ENCODE data around the gene DCUN1D1.

DCUN1D1 gene

GRCh38 chr3:182936239-182936917, 44.0 kb downstream of the DCUN1D1 start:
- no peak for DNase-seq (ENCODE audit: low read depth in 2 of 2)

- no peak for DNase-seq (ENCODE audit: low read depth in 2 of 2)
These were observed 44.5 kb downstream of the DCUN1D1 start for GRCh38 chr3:182935803-182936202.

DNA sequence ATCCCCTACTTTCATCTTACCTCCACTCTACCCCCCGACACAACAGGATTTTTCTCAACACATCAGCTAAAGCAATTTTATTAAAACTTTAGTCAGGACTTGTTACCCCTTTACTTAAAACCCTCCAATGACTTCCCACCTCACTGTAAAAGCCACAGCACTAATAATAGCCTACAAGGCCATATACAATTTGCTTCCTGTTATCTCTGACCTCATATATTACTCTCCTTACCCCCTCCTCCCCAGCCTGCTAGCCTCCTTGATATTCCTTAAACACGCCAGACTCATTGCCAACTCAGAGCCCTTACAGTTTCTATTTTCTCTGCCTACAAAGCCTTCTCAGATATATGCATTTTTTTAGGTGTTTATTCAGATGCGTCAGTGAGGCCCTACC, 54.4 kb downstream of the DCUN1D1 start:
- no peak for DNase-seq (ENCODE audit: low read depth in 2 of 2)

GRCh38 chr3:182925330-182925943, 54.9 kb downstream of the DCUN1D1 start:
- peak; percentile 23 to 38 for DNase-seq (ENCODE audit: low read depth in 2 of 2)

DNA sequence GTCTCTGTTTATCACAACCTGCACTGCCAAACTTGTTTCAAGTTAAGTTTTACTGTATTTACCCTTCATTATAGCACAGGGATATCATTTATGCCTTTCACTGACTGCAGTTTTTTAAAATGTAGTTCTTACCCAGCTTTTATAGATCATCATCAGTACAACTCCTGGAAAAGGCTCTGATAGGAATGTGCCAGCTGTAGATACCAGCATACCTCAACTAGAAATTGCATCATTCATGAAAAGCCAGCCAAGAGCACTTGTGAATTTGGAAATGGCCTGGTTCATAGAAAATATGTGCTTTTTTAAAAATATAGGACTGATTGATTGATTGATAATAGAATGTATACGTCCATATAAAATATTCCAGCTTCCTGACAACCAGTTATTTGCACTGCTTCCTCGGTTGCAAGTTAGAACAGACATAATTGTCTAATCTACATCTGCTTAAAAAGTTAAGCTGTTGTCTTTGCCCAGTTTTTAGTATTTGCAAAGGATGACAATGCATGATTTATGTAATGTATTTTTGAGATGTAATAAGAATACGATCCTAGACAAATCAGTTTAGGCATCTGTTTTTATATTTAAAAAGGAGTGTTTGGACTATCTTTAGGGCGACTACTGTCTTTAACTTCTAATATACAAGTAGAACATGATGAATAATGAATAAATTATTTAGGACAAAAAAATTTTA, 58.5 kb downstream of the DCUN1D1 start:
- DNase-seq (ENCODE audit: low read depth in 2 of 2), result peak in 1 of 2 experiments; percentile 11

DNA sequence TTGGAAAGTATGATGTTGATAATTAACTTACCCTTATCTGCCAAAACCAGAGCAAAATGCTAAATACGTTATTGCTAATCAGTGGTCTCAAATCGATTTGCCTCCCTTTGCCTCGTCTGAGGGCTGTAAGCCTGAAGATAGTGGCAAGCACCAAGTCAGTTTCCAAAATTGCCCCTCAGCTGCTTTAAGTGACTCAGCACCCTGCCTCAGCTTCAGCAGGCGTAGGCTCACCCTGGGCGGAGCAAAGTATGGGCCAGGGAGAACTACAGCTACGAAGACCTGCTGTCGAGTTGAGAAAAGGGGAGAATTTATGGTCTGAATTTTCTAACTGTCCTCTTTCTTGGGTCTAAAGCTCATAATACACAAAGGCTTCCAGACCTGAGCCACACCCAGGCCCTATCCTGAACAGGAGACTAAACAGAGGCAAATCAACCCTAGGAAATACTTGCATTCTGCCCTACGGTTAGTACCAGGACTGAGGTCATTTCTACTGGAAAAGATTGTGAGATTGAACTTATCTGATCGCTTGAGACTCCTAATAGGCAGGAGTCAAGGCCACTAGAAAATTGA, 59.7 kb downstream of the DCUN1D1 start:
- DNase-seq (ENCODE audit: low read depth in 2 of 2), result no peak

GRCh38 chr3:182919866-182920357, 60.4 kb downstream of the DCUN1D1 start:
- no peak for DNase-seq (ENCODE audit: low read depth in 2 of 2)

GRCh38 chr3:182917134-182917533, 63.2 kb downstream of the DCUN1D1 start:
- DNase-seq (ENCODE audit: low read depth in 2 of 2), result no peak

- no peak for DNase-seq (ENCODE audit: low read depth in 2 of 2)
These were observed 66.0 kb downstream of the DCUN1D1 start for GRCh38 chr3:182914341-182914740.

DNA sequence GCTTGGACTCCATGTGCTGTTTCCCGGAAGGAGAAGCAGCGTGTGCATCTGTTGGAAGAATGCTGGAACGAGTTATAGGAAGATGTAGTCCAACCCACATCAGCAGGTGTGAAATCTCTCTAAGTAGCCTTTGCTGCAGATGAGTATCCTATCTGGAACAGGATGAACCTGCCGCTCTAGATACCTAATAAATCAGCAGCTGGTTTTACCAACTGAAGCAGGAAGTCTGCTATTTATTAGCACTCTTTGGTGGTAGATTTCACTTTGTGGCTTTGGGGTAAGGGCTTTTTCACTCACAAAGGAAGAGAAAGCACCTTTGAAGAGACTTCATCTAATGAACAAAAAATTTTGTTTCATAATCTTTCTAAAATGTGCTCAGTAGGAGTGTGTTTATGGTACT, 66.4 kb downstream of the DCUN1D1 start:
- no peak for DNase-seq (ENCODE audit: low read depth in 2 of 2)

DNA sequence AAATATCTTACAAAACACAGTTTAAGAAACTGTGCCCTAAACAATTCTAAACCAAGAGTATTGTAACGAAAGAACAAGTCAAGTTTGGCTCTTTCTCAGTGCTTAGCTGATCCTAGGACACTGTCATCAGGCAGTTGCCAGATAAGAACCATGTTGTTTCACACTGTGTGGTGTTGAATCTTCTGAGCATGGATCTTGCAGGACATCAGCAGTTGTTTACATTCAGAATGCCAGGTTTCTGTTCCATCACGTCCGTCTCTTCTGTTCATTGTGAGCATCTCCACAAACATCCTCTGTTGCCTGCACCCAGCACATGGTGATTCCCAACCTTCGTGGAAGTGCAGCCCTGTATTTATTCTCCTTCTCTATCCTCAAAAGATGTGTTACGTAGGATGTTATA, 67.9 kb downstream of the DCUN1D1 start:
- DNase-seq (ENCODE audit: low read depth in 2 of 2), result no peak

- no peak for DNase-seq (ENCODE audit: low read depth in 2 of 2)
These were observed 68.6 kb downstream of the DCUN1D1 start for GRCh38 chr3:182911782-182912111.

DNA sequence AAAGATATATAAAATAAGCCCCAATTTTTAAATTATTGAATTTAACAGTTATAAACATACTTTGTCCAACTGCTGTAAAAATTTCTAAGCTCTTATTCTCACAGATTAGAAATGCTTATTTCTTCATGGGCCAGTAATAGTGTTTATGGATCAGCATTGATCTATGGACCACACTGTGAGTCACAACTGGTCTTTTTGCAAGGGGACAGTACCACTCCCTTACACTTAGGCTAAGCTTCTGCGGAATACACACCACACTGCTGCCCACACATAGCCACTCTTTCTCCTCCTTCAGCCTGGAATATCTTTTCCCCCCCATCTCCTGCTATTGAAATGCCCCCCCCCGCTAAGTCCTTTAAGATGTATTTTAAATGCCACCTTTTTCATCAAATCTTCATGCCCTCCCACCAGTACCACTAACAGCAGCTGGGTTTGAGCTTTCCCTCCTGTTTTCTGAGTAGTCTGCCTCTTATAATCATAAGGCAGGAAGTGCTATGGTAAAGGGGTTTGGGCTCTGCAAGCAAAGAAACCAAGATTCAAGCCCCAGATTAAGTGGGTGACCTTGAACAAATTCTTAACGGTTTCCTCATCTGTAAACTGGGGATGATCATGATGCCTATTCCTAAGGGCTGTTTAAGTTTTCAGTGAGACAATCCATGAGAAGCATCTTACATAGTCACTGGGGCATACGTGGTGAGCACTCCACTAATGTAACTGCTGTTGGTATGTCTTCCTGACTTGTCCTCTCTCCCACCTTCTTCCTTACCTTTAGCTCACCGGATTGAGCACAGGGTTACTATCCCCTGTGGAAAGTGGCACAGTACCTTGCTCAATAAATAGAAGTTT, 69.2 kb downstream of the DCUN1D1 start:
- no peak for DNase-seq (ENCODE audit: low read depth in 2 of 2)

DNA sequence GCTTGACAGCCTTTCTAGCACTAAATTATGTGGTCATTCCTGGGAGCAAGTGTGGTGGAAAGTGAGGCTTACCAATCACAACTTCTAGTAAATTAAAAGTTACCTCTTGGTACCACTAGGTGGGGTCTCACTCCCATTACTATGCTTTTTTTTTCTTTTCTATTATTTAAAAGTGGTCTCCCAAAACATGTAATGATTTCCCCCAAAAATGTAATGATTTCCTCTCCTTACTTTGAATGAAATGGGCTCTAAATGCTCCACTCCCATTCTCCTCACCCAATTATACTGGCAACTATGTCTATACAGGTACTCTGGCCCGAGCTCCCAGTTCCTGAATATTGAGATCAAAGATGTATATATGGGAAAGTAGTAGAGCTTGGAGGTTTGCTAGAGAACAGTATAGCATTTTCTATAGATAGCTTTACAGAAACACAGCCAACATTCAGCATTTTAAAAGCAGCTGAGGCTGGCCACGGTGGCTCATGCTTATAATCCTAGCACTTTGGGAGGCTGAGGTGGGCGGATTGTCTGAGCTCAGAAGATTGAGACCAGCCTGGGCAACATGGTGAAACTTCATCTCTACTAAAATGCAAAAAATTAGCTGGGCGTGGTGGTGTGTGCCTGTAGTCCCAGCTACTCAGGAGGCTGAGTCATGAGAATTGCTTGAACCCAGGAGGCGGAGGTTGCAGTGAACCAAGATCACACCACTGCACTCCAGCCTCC, 70.9 kb downstream of the DCUN1D1 start:
- no peak for DNase-seq (ENCODE audit: low read depth in 2 of 2)

DNA sequence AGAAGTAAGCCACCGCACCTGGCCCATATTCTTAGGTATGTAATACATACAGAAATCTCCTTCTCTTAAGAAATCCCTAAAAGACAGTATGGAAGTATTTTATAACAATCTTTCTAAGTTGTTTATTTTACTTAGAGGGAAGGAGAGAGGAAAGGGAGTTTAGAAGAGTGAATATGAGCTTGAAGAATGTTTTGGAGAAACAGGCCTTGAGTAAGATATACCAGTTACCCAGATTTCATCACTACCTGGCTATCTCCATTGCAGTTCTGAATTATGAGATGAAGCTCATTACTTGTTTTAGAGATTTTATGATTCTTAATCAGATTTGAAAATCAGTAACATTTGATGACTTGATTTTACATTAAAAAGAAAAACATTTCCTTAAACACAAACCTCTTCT, 71.9 kb downstream of the DCUN1D1 start:
- no peak for DNase-seq (ENCODE audit: low read depth in 2 of 2)

GRCh38 chr3:182906036-182906435, 74.3 kb downstream of the DCUN1D1 start:
- no peak for DNase-seq (ENCODE audit: low read depth in 2 of 2)

- DNase-seq (ENCODE audit: low read depth in 2 of 2), result no peak
These were observed 74.7 kb downstream of the DCUN1D1 start for GRCh38 chr3:182905623-182906022.

DNA sequence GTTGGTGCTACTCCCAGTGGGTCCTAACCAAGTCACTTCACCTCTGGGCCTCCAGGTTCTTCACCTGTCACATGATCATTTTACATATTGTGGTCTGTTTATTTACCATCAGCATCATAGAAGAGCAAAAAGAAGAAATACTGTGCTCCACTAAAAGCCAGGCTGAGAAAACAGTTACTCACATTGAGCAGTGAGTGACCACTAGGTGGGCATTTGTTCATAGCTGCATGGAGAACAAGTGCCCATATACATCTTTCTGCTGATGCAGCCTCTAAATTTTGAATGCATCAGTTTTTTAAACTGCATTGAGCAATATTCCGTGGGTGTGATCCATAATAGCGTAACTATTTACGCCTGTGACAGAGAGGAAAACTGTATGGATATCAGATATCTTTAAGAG, 76.2 kb downstream of the DCUN1D1 start:
- DNase-seq (ENCODE audit: low read depth in 2 of 2), result no peak

DNA sequence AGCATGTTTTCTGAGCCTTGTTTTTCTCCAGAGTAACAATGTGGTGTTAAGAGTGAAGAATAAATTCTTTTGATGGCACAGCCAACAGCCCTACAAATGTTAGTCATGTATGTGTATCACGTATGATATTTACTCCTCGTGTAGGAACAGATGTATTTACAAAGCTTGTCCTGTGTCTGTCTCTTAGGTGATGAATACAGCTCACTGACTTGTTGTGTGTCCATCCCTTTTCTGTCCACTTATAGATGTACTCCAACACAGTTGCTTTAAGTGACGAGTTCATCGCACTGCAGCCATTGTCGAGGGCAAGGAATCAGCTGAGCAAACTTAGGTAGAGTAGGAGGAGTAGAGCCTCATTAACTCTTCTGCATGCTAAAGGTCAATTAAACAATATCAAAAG, 78.1 kb downstream of the DCUN1D1 start:
- no peak for DNase-seq (ENCODE audit: low read depth in 2 of 2)

- no peak for DNase-seq (ENCODE audit: low read depth in 2 of 2)
These were observed 83.8 kb downstream of the DCUN1D1 start for GRCh38 chr3:182896553-182896952.

DNA sequence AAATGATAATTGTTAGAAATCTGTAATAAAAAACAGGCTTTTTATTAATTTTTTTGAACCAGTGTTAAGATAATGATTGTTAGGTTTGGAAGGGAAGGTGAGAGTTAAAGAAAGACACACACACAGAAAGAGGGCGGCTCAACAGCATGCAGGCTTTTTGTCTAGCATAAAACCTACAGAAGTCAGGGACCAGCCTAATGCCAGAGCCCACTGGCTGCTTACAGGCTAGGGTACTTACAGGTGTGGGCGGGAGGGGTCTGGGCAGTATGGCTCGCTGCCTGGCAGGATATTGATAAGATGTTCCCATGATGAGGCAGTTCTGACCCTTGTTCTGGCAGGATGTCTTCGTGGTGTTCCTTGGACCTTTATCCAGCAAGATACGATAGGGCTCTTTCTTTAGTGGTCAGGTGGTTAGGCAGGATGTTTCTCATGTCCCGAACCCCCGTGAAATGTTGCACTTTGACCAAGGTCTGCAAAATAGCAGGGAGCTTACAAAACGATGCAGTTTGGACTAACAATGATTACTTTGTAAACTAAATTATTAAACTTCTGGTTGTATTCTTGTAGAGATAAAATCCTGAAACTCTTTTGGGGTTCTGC, 84.7 kb downstream of the DCUN1D1 start:
- no peak for DNase-seq (ENCODE audit: low read depth in 2 of 2)
